ENCODE results near the gene TGM1.

DNA sequence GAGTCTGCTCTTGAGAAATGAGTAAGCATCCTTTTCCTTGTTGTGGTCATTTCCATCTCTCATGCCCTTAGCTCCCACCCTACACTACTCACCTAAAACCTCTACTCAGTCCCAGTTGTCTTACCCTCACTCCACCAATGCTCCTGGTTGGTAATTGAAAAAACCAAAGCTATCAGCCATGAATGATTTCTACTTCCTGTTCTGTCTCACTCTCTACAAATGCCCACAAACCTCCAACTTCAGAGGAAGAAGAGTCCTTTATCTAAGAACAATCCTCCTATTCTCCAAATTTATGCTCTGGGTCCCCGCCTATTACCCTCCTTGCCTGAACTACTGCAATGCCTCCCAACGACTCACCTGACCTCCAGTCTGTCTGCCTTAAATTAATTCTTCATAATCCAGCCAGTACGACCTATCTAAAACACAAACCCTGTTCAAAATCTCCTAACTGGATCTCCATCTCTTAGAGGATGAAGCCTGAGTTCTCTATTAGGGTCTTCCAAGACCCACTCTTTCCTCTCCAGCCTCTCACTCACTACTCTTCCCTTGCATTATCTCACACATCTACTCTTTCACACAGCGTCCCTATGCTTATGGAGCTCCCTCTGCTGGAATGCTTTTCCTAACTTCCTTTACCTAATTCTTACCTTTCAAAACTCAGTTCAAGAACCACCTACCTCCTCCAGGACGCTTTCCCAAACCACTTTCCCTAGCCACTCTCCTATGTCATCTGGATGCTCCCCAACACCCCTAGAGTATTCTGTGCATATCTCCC lies 34.4 kb upstream of the TGM1 start:
- TF ChIP-seq, protein P1, sequence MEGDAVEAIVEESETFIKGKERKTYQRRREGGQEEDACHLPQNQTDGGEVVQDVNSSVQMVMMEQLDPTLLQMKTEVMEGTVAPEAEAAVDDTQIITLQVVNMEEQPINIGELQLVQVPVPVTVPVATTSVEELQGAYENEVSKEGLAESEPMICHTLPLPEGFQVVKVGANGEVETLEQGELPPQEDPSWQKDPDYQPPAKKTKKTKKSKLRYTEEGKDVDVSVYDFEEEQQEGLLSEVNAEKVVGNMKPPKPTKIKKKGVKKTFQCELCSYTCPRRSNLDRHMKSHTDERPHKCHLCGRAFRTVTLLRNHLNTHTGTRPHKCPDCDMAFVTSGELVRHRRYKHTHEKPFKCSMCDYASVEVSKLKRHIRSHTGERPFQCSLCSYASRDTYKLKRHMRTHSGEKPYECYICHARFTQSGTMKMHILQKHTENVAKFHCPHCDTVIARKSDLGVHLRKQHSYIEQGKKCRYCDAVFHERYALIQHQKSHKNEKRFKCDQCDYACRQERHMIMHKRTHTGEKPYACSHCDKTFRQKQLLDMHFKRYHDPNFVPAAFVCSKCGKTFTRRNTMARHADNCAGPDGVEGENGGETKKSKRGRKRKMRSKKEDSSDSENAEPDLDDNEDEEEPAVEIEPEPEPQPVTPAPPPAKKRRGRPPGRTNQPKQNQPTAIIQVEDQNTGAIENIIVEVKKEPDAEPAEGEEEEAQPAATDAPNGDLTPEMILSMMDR (IDR thresholded peaks at IDR 0.05; ENCODE audit: low read depth, low read length, missing input control): peak; percentile 38
- TF ChIP-seq, protein P2, sequence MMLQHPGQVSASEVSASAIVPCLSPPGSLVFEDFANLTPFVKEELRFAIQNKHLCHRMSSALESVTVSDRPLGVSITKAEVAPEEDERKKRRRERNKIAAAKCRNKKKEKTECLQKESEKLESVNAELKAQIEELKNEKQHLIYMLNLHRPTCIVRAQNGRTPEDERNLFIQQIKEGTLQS (IDR thresholded peaks at IDR 0.05): no peak
- TF ChIP-seq RAD21 (IDR thresholded peaks at IDR 0.05): peak; percentile 63 to 71
- TF ChIP-seq, protein P3, sequence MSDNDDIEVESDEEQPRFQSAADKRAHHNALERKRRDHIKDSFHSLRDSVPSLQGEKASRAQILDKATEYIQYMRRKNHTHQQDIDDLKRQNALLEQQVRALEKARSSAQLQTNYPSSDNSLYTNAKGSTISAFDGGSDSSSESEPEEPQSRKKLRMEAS (IDR thresholded peaks at IDR 0.05): no peak
- TF ChIP-seq, protein P4, sequence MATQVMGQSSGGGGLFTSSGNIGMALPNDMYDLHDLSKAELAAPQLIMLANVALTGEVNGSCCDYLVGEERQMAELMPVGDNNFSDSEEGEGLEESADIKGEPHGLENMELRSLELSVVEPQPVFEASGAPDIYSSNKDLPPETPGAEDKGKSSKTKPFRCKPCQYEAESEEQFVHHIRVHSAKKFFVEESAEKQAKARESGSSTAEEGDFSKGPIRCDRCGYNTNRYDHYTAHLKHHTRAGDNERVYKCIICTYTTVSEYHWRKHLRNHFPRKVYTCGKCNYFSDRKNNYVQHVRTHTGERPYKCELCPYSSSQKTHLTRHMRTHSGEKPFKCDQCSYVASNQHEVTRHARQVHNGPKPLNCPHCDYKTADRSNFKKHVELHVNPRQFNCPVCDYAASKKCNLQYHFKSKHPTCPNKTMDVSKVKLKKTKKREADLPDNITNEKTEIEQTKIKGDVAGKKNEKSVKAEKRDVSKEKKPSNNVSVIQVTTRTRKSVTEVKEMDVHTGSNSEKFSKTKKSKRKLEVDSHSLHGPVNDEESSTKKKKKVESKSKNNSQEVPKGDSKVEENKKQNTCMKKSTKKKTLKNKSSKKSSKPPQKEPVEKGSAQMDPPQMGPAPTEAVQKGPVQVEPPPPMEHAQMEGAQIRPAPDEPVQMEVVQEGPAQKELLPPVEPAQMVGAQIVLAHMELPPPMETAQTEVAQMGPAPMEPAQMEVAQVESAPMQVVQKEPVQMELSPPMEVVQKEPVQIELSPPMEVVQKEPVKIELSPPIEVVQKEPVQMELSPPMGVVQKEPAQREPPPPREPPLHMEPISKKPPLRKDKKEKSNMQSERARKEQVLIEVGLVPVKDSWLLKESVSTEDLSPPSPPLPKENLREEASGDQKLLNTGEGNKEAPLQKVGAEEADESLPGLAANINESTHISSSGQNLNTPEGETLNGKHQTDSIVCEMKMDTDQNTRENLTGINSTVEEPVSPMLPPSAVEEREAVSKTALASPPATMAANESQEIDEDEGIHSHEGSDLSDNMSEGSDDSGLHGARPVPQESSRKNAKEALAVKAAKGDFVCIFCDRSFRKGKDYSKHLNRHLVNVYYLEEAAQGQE (IDR thresholded peaks at IDR 0.05): no peak
- TF ChIP-seq JUND (IDR thresholded peaks at IDR 0.05): no peak

All from liver (tissue), 3 donors.